Melanocyte of skin (primary cell): ENCODE data around the gene INTS4. TPM values are rescaled to one million over a fixed set of nuclear protein-coding genes. Genes with fewer than 3 reads are reported as not detected.

ENCODE experiments used
- small RNA-seq, 2 donors: library from RNA; depleted of rRNA; stranded (forward); fragments of <200 nt; gene quantifications; one replicate each; pipeline ENCODE3, GENCODE V24; 2012
- total RNA-seq, 2 donors: library from RNA; depleted of rRNA; stranded (reverse); fragments of >200 nt; gene quantifications; 2 replicates each; pipeline ENCODE4 v1.2.3, GENCODE V29; 2012

The INTS4 gene, protein sequence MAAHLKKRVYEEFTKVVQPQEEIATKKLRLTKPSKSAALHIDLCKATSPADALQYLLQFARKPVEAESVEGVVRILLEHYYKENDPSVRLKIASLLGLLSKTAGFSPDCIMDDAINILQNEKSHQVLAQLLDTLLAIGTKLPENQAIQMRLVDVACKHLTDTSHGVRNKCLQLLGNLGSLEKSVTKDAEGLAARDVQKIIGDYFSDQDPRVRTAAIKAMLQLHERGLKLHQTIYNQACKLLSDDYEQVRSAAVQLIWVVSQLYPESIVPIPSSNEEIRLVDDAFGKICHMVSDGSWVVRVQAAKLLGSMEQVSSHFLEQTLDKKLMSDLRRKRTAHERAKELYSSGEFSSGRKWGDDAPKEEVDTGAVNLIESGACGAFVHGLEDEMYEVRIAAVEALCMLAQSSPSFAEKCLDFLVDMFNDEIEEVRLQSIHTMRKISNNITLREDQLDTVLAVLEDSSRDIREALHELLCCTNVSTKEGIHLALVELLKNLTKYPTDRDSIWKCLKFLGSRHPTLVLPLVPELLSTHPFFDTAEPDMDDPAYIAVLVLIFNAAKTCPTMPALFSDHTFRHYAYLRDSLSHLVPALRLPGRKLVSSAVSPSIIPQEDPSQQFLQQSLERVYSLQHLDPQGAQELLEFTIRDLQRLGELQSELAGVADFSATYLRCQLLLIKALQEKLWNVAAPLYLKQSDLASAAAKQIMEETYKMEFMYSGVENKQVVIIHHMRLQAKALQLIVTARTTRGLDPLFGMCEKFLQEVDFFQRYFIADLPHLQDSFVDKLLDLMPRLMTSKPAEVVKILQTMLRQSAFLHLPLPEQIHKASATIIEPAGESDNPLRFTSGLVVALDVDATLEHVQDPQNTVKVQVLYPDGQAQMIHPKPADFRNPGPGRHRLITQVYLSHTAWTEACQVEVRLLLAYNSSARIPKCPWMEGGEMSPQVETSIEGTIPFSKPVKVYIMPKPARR
- total RNA-seq = 10 to 100 TPM; 42.0 to 46.8 TPM

DNA sequence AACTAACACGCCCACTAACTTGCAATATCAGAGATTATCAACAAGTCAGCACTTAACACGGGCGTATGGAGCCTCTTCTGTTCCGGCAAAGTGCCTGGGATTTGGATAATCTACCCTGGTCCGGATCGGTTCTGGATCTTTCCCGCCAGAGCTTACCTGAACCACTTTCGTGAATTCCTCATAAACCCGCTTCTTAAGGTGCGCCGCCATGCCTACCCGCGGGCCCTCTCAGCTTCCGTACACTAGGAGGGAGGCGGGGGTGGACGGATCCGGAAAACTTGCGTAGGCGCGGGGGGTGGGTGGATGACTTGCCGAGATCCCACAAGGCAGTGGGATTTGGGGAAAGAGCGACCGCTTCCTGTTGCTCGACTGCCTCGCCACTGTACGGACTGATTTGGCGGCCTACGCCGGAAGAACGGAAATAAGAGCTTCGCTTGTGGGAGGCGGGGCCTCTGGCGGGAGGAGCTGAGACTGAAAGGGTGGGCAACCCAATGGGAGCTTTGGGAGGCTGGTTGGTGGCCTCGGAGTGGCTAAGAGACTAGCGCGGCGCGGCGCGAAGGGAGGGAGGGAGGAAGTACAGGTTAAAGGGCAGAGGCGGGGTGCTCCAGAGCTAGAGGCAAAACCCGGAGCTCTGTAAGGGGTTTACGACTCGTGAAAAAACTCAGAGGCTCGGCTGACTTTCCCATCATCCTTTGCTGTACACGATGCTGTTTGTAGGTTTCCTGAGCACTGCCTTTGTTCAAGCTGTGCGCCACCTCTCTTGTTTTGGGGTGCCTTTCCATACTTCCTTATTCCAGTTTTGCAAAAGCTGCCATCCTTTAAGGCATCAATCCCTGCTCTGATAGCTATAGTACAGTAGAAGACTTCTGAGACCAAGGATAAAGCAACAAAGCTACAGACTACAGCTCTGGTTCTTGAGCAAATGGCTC lies at the start of gene INTS4:
INTS4 (minus strand) TSS at position 235 of the 929 bp plus-strand sequence; CDS start at position 210, 25 bp downstream.

DNA sequence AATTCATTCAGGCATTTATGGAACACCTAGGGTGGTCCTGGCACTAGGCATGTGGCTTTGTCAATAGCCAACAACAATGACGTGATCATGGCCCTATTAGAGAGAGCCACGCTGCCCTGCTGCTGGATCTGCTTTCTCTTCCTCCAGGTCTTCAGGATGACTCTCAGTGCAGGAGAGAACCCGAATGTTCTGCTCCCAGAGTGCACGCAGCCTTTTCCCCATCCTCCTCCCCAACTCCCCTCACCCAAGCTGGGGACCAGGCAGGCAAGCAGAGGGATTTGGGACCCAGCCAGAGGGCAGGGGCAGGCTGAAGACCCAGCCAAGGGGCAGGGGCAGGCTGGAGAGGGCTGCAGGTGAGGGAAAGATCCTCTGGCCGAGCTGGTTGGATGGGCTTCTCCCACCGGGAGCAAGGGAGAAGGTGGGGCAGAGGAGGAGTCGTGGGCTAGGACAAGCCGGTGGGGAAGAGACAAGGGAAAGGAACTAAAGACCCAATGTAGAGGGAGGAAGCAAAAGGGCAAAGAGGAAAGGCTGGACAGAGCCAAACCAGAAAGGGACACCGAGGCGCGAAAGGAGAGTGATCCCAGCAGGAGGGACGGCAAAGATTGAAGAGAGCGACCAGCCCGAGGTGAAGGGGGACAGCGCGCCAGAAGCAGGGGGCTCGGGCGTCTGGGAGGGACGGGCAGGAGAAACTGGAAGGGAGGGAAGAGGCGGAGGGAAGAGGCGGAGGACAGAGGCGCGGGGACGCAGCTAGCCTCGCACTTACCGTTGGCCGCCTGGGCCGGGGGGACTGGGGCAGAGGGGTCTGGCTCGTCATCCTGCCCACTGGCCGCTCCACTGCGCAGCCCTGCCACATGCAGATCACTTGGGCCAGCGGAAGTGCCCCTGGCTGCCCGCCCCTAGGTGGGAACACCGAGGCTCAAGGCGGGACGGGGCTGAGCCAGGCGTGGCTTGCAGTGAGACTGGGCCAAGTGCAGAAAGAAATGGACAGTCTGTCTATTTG lies 28.2 kb upstream of the INTS4 start, which contains the start of gene KCTD14:
KCTD14 (minus strand) TSS at position 880 of the 1,000 bp plus-strand sequence; CDS start at position 853, 27 bp downstream.

Small RNA genes lying within 50 kb of the gene (small RNA-seq; reads per million reads assigned to genes)
- gene AP002812.4 = 0 reads per million in 2 donors

Other genes starting within 250 kb of the INTS4 start
- 10 to 100 TPM; 22.3 to 29.9 TPM for gene RSF1, start 173.9 kb downstream of the INTS4 start, total RNA-seq
- gene AAMDC, start 173.5 kb downstream of the INTS4 start, total RNA-seq = 10 to 100 TPM; 14.7 to 17.9 TPM
- 1 to 10 TPM; 2.1 to 9.0 TPM for gene KCTD14, start 28.6 kb upstream of the INTS4 start, total RNA-seq
- gene THRSP, start 69.2 kb upstream of the INTS4 start, total RNA-seq = not detected
- 100 to 1,000 TPM; 119 to 178 TPM for gene NDUFC2, start 85.2 kb upstream of the INTS4 start, total RNA-seq
- 100 to 1,000 TPM in 1 of 2 donors, 10 to 100 TPM in 1; 61.9 to 115 TPM for gene ALG8, start 145.0 kb upstream of the INTS4 start, total RNA-seq
- 10 to 100 TPM in 1 of 2 donors, 1 to 10 TPM in 1; 7.7 to 11.4 TPM for gene KCTD21, start 194.0 kb upstream of the INTS4 start, total RNA-seq
- gene USP35, start 194.3 kb upstream of the INTS4 start, total RNA-seq = 10 to 100 TPM; 10.7 to 14.5 TPM